HFF-Myc (cell line): ENCODE results near the gene KANSL3.

Experiments used
- DNase-seq: peaks from one replicate; pipeline ENCODE4 v3.0.0-alpha.2; 2011; ENCODE audit warnings: low read depth; ENCODE audit errors: extremely low read depth
- H3K4me3 ChIP-seq: replicated peaks from 2 replicates; pipeline ENCODE4 v1.5.1; 2011; ENCODE audit warnings: low read depth, mild to moderate bottlenecking, control low read depth, low read length
- CTCF ChIP-seq: IDR thresholded peaks from 2 replicates; pipeline ENCODE4 v1.5.1; 2012; ENCODE audit warnings: mild to moderate bottlenecking, low read depth, low read length, control low read depth; ENCODE audit errors: missing control alignments

KANSL3 gene

GRCh38 chr2:96637385-96638143 lies 548 bp downstream of the KANSL3 start:
- peak; percentile 39 for DNase-seq
- no peak for TF ChIP-seq CTCF
- H3K4me3 ChIP-seq: peak overlapping the region; percentile 71

DNA sequence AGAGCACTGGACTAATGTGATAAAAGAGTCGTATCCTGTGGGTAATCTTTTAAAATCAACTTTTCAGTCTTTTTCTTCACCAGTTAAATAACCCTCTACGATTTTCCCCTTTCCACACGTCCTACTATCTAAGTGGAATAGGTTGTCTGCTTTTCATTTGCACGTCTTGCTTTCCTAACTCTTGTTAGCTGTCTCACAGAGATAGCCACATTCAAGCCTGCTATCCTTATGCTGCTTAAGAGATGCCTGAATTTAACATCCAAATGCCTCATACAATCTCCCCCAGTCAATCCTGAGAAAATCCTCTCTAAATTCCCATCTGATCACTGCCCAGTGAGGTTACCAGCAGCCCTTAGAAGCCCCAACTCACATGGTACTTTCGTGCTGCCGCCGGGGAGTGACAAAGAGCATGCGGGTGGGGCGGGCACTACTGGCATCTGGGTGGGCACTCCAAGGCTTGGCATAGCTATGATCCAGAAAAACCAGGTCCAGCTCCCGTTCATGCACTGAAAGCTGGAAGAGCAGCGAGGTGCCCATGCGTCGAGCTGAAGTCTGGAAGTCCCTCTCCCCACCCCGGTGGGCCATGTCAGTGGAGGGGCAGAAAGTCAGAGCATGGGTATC lies 1.5 kb downstream of the KANSL3 start:
- no peak for DNase-seq
- no peak for TF ChIP-seq CTCF
- peak overlapping the region; percentile 71 for H3K4me3 ChIP-seq

- no peak for DNase-seq
- H3K4me3 ChIP-seq: no peak overlapping the region
- TF ChIP-seq CTCF: no peak
Observed at GRCh38 chr2:96633641-96634040, 4.5 kb downstream of the KANSL3 start.

DNA sequence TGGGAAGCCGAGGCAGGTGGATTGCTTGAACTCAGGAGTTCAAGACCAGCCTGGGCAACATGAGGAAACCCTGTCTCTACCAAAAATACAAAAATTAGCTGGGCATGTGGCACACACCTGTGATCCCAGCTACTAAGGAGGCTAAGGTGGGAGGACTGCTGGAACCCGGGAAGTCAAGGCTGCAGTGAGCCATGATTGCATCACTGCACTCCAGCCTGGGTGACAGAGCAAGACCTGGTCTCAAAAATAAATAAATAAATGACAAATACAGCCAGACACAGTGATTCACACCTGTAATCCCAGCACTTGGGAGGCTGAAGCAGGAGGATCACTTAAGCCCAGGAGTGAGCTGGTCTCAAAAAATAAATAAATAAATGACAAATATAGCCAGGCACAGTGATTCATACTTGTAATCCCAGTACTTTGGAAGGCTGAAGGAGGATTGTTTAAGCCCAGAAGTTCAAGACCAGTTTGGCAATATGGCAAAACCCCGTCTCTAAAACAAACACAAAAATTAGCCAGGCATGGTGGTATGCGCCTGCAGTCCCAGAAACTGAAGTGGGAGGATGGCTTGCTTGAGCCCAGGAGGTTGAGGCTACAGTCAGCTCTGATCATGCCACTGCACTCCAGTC lies 6.2 kb downstream of the KANSL3 start:
- no peak overlapping the region for H3K4me3 ChIP-seq
- no peak for TF ChIP-seq CTCF
- DNase-seq: no peak

DNA sequence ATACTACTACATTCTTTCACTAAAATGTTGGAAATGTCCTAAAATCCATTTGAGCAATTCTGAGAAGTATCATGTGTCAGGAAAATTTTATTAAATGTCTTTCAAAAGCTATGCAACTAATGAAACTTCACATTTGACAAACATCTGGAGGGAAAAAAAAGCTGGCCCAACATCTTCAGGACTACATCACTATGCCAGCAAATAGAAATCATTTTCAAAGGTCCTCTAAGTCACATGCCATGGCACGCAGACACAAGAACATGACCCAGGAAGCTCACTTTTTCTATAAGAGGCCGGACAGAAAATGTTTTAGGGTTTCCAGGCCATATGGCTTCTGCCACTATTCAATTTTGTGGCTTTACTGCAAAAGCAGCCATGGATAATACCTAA lies 11.6 kb downstream of the KANSL3 start:
- no peak for DNase-seq
- TF ChIP-seq CTCF: no peak
- no peak overlapping the region for H3K4me3 ChIP-seq

GRCh38 chr2:96625571-96626552 lies 12.2 kb downstream of the KANSL3 start:
- no peak for DNase-seq
- H3K4me3 ChIP-seq: no peak overlapping the region
- no peak for TF ChIP-seq CTCF
